Uterus (tissue), 4 donors: Measurements from ENCODE around the gene BTBD3. TPM values are rescaled to one million over a fixed set of nuclear protein-coding genes. Genes with fewer than 3 reads are reported as not detected.

Experiments
- DNase-seq, 2 donors: peaks; one replicate each; pipeline ENCODE4 v3.0.0-alpha.2; 2019 to 2020
- H3K27ac ChIP-seq, 2 donors: fragments of 200-600 bp; sonication (generic); 1 replicate in 1 of 2; 2 replicates in 1 of 2; pipeline ENCODE4 v1.5.1; 2016 to 2018
- H3K27me3 ChIP-seq, 2 donors: fragments of 200-600 bp; sonication (generic); one replicate each; pipeline ENCODE4 v1.5.1; 2018 to 2019; ENCODE audit warnings: control low read depth in 1 of 2
- H3K36me3 ChIP-seq, 2 donors: fragments of 200-600 bp; sonication (generic); one replicate each; pipeline ENCODE4 v1.5.1; 2019; ENCODE audit warnings: control low read depth in 1 of 2
- H3K4me1 ChIP-seq, 2 donors: fragments of 200-600 bp; sonication (generic); one replicate each; pipeline ENCODE4 v1.5.1; 2018 to 2019; ENCODE audit warnings: control low read depth in 1 of 2
- H3K4me3 ChIP-seq, 2 donors: fragments of 200-600 bp; sonication (generic); 1 replicate in 1 of 2; 2 replicates in 1 of 2; pipeline ENCODE4 v1.5.1; 2018 to 2019; ENCODE audit warnings: mild to moderate bottlenecking in 1 of 2
- H3K9me3 ChIP-seq, 2 donors: fragments of 200-600 bp; sonication (generic); one replicate each; pipeline ENCODE4 v1.5.1; 2019; ENCODE audit warnings: control low read depth in 1 of 2
- CTCF ChIP-seq, 4 experiments: fragments of 200-600 bp in 2 of 4; fragments of 450-650 bp in 2 of 4; sonication (generic) in 2 of 4; IDR thresholded peaks; one replicate each; pipeline ENCODE4 v1.5.1; 2016 to 2019; ENCODE audit warnings: antibody characterized with exemption in 4 of 4, mild to moderate bottlenecking in 2 of 4, moderate library complexity in 1 of 4
- POLR2A ChIP-seq, 2 donors: fragments of 450-650 bp; IDR thresholded peaks; one replicate each; pipeline ENCODE4 v1.6.1; 2016; ENCODE audit warnings: antibody characterized with exemption in 2 of 2, mild to moderate bottlenecking in 1 of 2, moderate library complexity in 1 of 2
- intact Hi-C: fragments of 100-400 bp; cut with DNase I; formaldehyde crosslinking; loops from one replicate; pipeline ENCODE4 v1.15.1; 2023; ENCODE audit warnings: low total_unique reads
- total RNA-seq, 4 donors: library from RNA; depleted of rRNA in 3 of 4; stranded (reverse); fragments of >200 nt in 3 of 4; gene quantifications; one replicate each; pipeline versions ENCODE4 v1.1.0 to v1.2.4, GENCODE V29; 2014 to 2023
- donor health status: DM: yes; HTN: yes; CAD: no.

Gene BTBD3
- total RNA-seq, 4 donors from 2014 or later, result 22.8 to 124 (median 39.1) TPM

- Histone ChIP-seq H3K4me3 (no peak overlapping the region), H3K27me3 (no peaks in the 10 kb centered on the region), H3K9me3 (no peaks in the 10 kb centered on the region), H3K4me1 (no peaks in the 10 kb centered on the region), H3K36me3 (no peaks in the 10 kb centered on the region), H3K27ac (no peak overlapping the region)
- intact Hi-C loops, result no loop called here
- no peak for TF ChIP-seq CTCF (IDR thresholded peaks at IDR 0.05)
- TF ChIP-seq POLR2A (IDR thresholded peaks at IDR 0.05), result no peak
- DNase-seq, result no peak
Observed at GRCh38 chr20:11921321-11921720, 3.6 kb downstream of the BTBD3 start.

- H3K27ac ChIP-seq, result no peak overlapping the region
- intact Hi-C loops, result no loop called here
- no peak for DNase-seq
- no peaks in the 10 kb centered on the region for H3K27me3 ChIP-seq
- TF ChIP-seq POLR2A (IDR thresholded peaks at IDR 0.05), result no peak
- no peak for TF ChIP-seq CTCF (IDR thresholded peaks at IDR 0.05)
- H3K9me3 ChIP-seq, result no peaks in the 10 kb centered on the region
- H3K4me1 ChIP-seq, result no peaks in the 10 kb centered on the region
- H3K36me3 ChIP-seq, result no peaks in the 10 kb centered on the region
- H3K4me3 ChIP-seq, result no peak overlapping the region
Observed at GRCh38 chr20:11922561-11922960, 4.9 kb downstream of the BTBD3 start.

GRCh38 chr20:11924923-11925322 is 7.2 kb downstream of the BTBD3 start:
- Histone ChIP-seq H3K27ac (no peak overlapping the region), H3K36me3 (no peaks in the 10 kb centered on the region), H3K9me3 (no peaks in the 10 kb centered on the region), H3K27me3 (no peaks in the 10 kb centered on the region), H3K4me1 (no peaks in the 10 kb centered on the region), H3K4me3 (no peak overlapping the region)
- no peak for DNase-seq
- no peak for TF ChIP-seq CTCF (IDR thresholded peaks at IDR 0.05)
- no peak for TF ChIP-seq POLR2A (IDR thresholded peaks at IDR 0.05)
- intact Hi-C loops, result no loop called here

GRCh38 chr20:11926292-11926998 is 8.8 kb downstream of the BTBD3 start:
- H3K4me3 ChIP-seq, result no peak overlapping the region
- H3K27ac ChIP-seq, result no peak overlapping the region
- H3K9me3 ChIP-seq, result no peaks in the 10 kb centered on the region
- H3K36me3 ChIP-seq, result no peaks in the 10 kb centered on the region
- intact Hi-C loops, result no loop called here
- TF ChIP-seq CTCF (IDR thresholded peaks at IDR 0.05), result no peak
- no peak for TF ChIP-seq POLR2A (IDR thresholded peaks at IDR 0.05)
- no peaks in the 10 kb centered on the region for H3K27me3 ChIP-seq
- H3K4me1 ChIP-seq, result no peaks in the 10 kb centered on the region
- DNase-seq, result no peak

- intact Hi-C loops, result no loop called here
- Histone ChIP-seq H3K27ac (no peak overlapping the region), H3K4me1 (no peaks in the 10 kb centered on the region), H3K4me3 (no peak overlapping the region), H3K36me3 (no peaks in the 10 kb centered on the region), H3K27me3 (no peaks in the 10 kb centered on the region), H3K9me3 (no peaks in the 10 kb centered on the region)
- no peak for DNase-seq
- TF ChIP-seq CTCF (IDR thresholded peaks at IDR 0.05), result no peak
- TF ChIP-seq POLR2A (IDR thresholded peaks at IDR 0.05), result no peak
Observed at GRCh38 chr20:11929947-11930346, 12.3 kb downstream of the BTBD3 start.
